22Rv1 (cell line): Measurements from ENCODE around the gene COQ9.

ENCODE experiments used
- CTCF ChIP-seq: fragments of 450-650 bp; IDR thresholded peaks from 2 replicates; pipeline ENCODE4 v1.5.1; 2017; ENCODE audit warnings: mild to moderate bottlenecking
- ZFX ChIP-seq: fragments of 450-650 bp; IDR thresholded peaks from 2 replicates; pipeline ENCODE4 v1.6.1; 2017; ENCODE audit warnings: antibody characterized with exemption, borderline replicate concordance

- TF ChIP-seq CTCF (no peak), ZFX (no peak)
These were observed 21.1 kb downstream of the COQ9 start for GRCh38 chr16:57468346-57468745.
